HG02938 (cell line): ENCODE measurements around the gene STK25.
"Not testable (repeated sequence)": the region's sequence is repeated elsewhere in the genome, so short reads cannot be mapped to it uniquely, and the experiment has no call there.

Source experiments
- ATAC-seq: cut with Tn5 transposase; IDR thresholded peaks from one replicate; pipeline ENCODE4 v1.9.1; 2021; ENCODE audit warnings: mild to moderate bottlenecking, moderate library complexity; ENCODE audit not compliant: unreplicated experiment

Gene STK25

DNA sequence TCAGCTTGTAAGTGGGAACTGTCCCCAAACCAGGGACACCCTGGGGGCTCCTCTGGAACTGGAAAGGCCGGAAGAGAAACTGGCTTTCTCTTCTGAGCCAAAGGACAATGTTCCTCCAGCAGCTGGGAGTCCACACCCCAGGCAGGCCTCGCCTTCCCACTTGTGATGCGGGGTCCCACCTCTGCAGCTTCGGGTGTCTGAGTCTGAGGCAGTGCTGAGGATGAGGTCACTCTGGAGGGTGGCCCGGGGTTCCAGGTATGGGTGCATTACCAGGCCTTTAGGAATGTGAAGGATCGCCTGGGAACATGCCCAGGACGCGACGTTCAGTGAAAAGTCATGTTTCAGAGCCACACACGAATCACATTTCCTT lies 32.0 kb upstream of the STK25 start:
- ATAC-seq = no peak

DNA sequence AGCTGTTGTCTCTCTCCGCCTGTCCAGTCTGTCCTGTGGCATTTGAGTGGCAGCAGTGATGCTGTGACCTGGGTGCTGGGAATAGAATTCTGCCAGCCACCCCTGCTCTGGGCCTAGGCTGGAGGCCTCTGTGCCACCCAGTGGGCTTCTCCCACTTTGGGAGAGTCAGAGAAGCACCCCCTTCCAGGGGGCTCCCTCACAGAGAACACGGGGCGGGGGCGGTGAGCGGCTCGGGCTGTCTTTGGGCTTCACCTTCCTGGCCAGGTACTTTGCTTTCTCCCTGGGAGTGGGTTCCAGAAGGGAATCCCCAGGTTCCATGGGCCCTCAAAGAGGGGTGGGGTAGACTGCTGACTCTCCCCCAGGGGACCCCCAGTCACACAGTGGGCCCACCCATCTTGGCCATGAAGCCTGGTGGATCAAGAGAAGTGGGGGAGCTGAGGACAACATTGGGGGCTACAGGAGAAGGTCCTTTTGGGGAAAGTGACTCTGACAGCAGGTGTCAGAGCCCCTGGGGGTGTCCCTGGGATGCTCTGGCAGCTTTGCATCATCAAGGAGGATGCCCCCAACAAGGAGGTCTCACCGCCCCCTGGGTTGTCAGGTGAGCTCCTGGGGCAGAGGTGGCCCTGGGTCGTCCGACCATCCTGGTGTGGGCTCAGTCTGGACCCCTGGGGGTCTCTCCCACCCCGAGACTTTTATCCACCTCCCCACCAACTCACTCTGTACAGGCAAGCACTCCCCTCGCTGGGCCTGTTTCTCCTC lies 31.4 kb upstream of the STK25 start:
- ATAC-seq = no peak

DNA sequence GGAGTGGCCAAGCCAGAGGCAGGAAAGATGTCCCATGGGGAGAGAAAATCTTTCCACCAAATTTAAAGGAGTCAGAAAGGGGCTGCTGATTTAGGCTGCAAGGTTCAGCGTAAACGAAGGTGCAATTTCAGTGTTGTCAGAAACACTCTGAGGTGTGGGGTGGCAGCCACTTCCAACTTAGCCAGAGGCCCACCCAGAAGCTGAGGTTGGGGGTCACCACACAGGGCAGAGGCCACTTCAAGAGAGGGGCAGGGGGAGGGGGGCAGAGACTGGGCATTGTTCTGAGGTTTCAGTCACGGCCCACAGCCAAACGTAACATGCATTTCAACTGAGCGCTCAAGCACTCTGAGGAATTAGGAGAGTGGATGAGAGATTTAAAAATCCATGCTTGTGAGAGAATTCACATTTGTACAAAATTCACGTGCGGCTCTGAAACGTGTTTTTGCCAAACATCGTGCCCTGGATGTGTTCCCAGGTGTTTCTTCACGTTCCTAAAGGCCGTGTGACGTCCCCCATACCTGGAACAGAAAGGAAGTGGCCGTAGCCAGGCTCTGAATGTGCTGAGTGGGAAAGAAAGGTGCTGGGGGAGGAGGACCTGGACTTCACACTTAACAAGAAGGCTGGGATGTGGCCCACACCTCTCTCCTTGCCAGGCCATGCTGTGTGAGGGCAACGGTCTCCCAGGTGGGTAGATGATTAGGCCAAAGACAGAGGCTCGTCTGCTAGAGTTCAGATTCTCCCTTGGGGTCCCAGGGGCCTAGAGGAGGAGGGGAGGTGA lies 30.6 kb upstream of the STK25 start:
- ATAC-seq = no peak

DNA sequence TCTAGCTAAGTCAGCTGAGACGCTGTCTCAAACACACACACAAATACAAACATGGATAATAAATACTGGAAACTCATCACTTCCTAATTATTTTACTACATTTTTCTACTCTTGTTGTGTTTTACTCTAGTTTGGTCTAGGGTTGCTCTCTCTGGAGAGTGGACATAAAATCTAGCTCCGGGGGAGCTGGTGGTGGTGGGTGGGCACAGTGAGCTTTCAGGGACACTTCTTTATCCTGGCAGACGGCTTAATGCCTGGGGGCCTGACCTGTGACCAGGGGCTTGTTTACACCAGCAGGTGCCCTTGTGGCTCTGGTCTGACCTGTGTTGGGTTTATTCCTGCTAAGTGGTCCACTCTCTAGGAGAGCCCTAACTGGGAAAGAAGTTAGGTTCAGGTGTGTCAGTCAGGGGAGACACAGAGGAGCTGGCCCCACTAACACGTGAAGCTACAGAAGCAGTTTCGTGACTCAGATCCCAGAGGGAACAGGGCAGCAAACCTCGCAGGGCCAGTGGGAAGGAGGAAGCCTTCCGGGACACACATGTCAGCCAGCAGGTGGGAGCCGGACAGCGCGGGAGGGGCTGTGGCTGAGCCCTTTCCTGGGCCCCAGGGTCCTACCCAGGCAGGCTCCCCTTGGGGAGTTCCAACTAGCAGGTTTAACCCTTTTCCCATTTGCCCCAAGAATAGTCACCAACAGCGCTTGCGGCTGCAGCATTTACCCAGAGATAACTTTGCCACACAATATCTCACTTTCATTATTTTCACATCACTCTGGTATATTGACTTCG lies 27.7 kb upstream of the STK25 start:
- ATAC-seq = no peak

DNA sequence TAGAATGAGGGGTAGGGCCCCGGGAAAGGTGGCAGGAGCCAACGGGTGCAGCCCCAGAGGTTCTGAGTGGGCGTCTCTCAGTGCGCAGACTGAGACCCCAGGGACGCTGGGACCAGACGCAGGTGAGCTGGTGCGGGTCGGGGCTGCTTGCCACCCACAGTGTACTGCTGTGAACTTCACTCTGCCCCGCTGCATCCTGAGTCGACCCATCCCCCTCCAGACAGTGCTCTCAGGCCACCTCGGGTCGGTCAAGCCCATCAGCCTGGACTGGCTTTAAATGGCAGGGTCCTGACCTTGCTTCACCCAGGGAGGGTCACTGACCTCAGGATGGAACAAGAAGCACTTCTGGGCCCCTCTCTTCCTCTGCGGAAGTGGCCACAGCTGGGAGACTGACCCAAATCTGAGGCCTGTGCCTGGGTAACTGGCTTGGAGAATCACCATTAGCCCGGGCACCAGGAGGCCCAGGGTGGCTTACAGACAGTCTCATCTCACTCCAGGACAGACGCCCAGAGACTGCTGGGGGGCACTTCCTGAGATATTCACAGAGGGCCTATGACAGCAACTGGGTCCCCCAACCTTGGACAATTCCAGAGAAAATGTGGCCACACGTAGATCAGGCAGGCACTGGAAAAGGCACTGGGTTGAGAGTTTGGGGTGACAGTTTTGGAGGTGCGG lies 26.5 kb upstream of the STK25 start:
- ATAC-seq = no peak

DNA sequence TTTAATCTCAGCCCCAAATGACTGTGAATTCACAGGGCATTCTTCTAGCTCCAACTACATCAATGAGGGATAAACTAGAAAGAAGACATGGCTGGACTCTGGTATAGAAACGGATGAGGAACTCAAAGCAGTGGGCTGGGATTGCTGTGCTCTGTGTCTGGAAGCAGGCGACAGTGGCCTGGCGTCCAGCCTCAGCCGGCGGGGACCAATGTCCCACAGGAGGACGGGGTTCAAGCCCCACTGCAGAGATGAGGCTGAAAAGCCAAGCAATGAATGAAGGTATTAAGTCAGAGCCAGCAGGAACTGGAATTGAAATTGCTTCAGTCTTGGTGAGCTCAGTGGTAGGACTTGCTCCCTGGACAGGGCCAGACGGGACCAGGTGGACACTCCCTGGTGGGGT lies 25.9 kb upstream of the STK25 start:
- ATAC-seq = no peak

DNA sequence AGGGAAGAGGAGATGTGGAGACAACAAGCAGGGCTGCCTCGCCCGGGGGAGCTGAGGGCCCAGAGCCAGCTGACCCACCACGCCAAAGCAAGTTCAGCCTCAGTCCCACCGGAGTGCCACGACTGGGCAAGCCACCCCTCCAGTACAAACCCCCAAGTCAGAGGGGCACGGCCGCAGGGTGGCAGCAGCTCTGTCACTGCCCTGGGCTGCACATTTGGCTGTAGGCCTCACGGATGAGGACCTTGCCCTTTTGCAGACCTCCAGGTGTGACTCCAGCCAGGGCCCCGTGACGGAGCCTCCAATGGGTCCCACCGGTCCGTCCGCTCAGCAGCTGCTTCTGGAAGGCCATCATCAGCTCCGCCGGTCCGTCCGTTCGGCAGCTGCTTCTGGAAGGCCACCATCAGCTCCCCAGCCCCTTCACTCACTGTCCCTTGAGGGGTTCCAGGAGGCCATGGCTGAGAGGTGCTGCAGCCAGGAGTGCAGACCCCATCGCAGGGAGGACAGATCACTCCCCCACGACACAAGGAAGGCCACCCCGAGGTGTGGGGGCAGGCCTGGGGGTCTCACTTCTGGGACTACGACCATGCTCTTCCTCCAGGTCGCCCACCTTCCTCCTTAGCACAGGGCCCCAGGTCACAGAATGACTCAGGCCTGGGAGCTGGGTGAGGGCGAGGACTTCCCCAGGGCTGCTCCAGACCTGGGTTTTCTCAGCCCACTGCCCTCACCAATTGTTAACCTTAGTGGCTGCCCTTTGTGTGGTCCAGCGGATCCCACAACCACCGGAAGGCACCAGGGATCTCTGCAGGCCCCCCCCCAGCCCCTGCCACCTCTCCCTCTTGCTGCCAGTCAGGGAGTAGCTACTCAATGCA lies 24.6 kb upstream of the STK25 start:
- no peak for ATAC-seq

DNA sequence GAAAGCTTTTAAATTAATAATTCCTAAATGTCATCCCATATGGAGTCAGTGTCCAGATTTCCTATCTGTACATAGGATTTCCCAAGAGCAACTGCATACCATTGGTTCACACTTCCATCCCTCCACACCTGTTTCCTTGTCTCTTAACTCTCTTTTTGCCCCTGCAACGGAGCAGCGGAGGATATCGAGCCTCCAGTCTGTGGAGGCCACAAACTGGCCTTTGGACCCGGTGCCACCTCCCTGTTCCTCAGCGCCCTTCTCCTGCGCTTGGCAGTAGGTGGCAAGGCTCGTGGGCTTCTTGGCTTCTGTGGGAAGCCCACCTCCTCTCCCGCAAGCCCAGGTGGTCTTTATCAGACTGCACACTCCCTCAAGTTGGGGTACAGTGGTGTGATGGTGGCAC lies 23.8 kb upstream of the STK25 start:
- ATAC-seq = no peak

DNA sequence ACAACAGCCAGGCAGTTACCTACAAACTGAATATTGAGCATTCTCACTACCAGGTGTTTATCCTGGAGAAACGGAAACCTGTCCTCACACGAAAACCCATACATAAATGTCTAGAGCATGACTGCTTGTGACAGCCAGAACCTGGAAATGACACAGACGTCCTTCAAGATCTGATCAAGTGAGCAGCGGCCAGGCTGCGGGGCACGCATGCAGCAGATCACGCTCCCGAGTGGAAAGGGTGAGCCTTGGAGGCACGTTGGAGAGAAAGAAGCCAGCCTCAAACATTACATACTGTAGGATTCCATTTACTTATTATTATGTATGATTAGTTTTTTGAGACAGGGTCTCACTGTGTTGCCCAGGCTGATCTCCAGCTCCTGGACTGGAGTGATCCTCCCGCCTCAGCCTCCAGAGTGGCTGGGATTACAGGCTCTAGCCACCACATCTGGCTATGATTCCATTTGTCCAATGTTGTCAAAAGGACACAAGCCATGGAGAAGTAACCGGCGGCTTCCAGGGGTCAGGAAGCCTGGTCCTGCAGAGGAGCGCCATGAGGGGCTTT lies 22.9 kb upstream of the STK25 start:
- no peak for ATAC-seq

DNA sequence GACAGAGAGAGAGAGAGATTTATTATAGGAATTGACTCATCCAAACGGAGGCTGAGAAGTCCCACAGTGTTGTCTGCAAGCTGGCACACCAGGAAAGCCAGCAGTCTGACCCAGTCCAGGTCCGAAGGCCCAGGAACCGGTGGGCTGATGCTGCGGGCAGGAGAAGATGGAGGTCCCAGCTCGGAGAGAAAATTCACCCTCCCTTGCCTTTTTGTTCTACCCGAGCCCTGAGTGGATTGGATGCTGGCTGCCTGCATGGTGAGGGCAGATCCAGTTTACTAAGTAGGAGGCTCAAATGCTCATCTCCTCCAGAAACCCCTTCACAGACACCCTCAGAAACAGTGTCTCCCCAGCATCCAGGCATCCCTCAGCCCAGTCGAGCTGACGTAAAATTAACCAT lies 22.2 kb upstream of the STK25 start:
- ATAC-seq = no peak

DNA sequence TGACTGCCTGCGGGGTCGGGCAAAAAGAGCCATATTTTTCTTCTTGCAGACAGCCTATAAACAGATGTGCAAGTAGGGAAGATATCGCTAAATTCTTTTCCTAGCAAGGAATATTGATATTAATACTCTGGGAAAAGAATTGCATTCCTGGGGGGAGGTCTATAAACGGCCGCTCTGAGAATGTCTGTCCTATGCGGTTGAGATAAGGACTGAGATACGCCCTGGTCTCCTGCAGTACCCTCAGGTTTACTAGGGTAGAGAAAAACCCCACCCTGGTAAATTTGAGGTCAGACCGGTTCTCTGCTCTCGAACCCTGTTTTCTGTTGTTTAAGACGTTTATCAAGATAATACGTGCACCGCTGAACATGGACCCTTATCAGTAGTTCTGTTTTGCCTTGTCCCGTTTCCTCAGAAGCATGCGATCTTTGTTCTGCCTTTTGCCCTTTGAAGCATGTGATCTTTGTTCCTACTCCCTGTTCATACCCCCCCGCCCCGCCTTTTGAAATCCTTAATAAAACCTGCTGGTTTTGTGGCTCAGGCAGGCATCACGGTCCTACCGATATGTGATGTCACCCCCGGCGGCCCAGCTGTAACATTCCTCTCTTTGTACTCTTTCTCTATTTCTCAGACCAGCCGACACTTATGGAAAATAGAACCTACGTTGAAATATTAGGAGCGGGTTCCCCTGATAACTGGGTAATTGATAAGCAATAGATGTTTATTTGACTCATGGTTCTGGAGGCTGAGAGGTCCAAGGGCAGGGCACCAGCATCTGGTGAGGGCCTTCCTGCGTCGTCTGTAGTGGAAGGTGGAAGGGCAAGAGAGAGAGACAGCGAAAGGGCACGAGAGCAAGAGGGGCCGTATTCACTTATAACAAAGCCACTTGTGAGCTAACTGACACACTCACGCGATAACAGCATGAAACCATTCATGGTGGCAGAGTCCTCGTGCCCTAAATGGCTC lies 17.7 kb upstream of the STK25 start:
- not testable (repeated sequence) for ATAC-seq

DNA sequence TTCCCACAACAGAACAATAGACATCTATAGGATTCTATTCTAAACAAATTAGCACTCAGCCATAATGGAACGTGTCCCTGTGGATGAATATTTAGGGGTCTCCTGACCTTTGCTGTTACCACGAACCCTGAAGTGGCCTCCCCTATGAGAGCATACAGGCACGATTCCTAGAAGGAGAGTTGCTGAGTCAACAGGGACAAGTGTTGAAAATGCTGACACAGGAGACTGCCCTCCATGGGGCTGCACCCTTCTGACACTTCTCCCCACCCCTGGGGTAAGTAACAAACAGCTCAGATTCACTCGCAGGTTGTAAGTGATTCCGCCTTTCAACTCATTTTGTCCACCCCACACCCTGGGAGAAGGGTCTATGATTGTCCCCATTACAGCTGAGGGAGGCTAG lies 14.1 kb upstream of the STK25 start:
- no peak for ATAC-seq

DNA sequence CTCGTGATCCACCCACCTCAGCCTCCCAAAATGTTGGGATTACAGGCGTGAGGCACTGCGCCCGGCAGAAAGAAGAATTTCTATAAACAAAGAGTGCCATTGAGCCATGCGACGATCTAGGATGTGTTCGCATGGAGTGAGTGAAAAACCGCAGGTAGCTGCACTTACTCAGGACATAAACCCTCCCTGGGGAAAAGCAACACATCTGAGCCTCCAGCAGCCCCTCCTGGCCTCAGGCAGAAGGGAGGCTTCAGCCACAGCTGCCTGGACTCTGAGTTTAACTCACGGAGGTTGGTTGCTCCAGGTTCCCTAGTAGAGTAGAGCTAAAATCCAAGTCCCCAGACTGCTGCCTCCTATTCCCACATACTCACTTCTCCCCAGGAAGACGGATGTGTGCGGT lies 11.3 kb upstream of the STK25 start:
- no peak for ATAC-seq

DNA sequence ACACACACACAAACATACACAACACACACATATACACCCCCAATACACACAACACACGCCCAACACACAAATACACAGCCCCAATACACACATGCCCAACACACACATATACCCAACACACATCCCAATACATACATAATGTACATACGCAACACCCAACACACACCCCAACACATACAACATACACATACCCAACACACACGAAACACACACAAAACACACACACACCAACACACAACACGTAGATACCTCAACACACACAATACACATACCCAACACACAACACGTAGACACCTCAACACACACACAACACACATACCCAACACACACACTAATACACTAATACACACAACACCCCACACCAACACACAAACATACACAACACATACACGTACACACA lies 8.9 kb upstream of the STK25 start:
- ATAC-seq = no peak

DNA sequence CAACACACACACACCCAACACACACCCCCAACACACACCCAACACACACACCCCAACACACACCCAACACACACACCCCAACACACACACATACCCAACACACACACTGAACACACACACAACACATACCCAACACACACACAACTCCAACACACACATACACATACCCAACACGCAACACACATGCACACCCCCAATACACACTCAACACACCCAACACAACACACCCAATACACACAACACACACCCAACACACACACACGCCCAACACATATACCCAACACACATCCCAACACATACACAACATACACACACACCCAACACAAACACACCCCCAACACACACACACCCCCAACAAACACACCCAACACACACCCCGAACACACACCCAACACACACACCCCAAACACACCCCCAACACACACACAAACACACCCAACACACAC lies 8.2 kb upstream of the STK25 start:
- ATAC-seq = no peak

DNA sequence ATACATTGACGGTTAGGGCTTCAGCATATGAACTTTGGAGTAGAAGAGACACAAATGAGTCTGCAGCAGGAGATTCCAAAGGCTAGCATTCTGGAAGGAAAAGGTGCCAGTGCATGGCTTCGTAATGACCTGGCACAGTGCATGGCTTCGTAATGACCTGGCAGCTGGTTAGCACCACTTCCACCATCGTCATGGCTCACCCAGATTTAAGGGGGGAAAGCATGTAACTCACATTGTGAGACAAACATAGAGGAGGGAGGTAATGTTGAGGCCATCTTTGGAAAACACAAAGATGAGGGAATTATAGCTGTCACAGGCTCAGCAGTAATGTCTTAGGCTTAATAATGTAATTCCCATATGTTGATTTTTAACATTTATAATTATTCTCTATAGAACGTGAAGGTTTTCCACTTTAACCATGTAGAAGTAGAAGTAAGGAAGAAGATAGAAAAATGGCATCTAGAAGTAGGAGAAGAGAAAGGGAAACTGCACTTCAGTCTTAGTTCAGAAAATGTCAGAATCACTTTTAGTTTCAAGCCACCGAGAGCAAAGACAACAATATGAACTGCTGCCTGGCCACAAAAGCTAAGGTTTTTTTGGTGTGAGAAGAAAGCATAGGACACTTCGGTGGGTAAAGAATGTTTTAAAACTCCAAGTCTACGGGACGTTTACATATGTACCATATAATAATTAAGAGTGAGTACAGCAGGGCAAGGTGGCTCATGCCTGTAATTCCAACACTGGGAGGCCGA lies 6.8 kb upstream of the STK25 start:
- ATAC-seq = peak; percentile 72

DNA sequence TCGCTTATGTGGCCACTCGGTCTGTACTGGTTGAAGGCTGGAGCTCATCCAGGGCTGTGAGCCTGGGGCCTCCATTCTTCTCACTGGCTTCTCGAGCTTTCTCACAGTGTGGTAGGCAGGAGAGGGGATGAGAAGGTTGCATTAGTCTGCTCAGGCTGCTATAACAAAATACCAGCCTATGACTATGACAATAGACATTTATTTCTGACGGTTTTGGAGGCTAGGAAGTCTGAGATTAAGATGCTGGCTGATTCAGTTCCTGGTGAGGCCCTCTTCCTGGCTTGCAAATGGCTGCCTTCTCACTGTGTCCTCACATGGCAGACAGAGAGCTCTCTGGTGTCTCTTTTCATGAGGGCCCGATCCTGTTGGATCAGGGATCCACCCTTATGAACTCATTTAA lies 6.2 kb upstream of the STK25 start:
- no peak for ATAC-seq

DNA sequence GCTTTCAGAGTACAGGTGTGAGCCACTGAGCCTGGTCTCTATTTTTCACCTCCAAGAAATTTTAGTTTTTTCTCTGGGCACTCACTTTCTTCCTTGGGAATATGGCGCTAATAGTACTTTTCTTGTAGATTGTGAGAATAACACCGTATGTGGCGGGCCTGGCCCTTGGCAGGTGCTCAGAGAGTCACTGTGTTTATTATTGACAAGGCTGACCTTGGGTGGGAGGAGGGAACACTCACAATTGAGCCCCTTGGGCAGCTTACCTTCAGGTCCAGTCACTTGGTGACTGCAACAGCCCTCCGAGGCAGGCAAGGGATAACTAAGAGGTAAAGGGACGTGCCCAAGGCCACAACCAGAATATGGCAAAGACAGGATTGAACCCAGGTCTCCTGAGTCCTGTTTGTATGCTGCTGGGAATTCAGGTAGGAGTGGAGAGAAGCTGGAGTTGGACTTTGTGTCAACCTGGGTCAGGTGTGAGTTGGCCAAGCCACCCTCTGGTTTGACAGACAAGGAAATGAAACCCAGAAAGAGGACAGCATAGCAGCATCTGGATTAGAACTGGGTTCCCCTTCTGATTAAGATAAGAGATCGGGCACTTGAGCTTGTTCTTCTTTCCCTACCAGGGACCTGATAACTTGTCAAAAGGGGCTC lies 2.8 kb upstream of the STK25 start:
- no peak for ATAC-seq
